DLD1 (cell line): ENCODE data around the gene KCNK10.

ENCODE experiments used
- in situ Hi-C: cut with HindIII; loops from 2 replicates; pipeline ENCODE4 v1.10.0; 2017; ENCODE audit warnings: low sequenced_read_pairs

KCNK10 gene

GRCh38 chr14:88323086-88323522, at the start of gene KCNK10:
TSS of gene KCNK10 (minus strand) at chr14:88323269. CDS start at chr14:88322798, 471 bp downstream.
- in situ Hi-C loops: no loop called here

GRCh38 chr14:88369496-88369895, 46.4 kb upstream of the KCNK10 start:
- in situ Hi-C loops: no loop called here

GRCh38 chr14:88364710-88365413, 41.8 kb upstream of the KCNK10 start:
- in situ Hi-C loops: no loop called here

- in situ Hi-C loops: no loop called here
These were observed 40.6 kb upstream of the KCNK10 start for GRCh38 chr14:88363644-88364043.

GRCh38 chr14:88359500-88359899, 36.4 kb upstream of the KCNK10 start:
- in situ Hi-C loops: no loop called here

GRCh38 chr14:88354358-88354757, 31.3 kb upstream of the KCNK10 start:
- in situ Hi-C loops: no loop called here

- in situ Hi-C loops: no loop called here
These were observed 29.6 kb upstream of the KCNK10 start for GRCh38 chr14:88352698-88353097.

- in situ Hi-C loops: no loop called here
These were observed 29.1 kb upstream of the KCNK10 start for GRCh38 chr14:88351966-88352691.

- in situ Hi-C loops: no loop called here
These were observed 25.5 kb upstream of the KCNK10 start for GRCh38 chr14:88348546-88348945.

GRCh38 chr14:88346048-88346639, 23.1 kb upstream of the KCNK10 start:
- in situ Hi-C loops: no loop called here

GRCh38 chr14:88342980-88343379, 19.9 kb upstream of the KCNK10 start:
- in situ Hi-C loops: no loop called here

- in situ Hi-C loops: no loop called here
These were observed 17.3 kb upstream of the KCNK10 start for GRCh38 chr14:88340357-88340756.

GRCh38 chr14:88333036-88333435, 10.0 kb upstream of the KCNK10 start:
- in situ Hi-C loops: no loop called here

- in situ Hi-C loops: no loop called here
These were observed 4.4 kb upstream of the KCNK10 start for GRCh38 chr14:88327497-88327896.

- in situ Hi-C loops: no loop called here
These were observed 3.5 kb upstream of the KCNK10 start for GRCh38 chr14:88326352-88327103.

GRCh38 chr14:88325883-88326282, 2.8 kb upstream of the KCNK10 start:
- in situ Hi-C loops: no loop called here

- in situ Hi-C loops: no loop called here
These were observed 1.9 kb upstream of the KCNK10 start for GRCh38 chr14:88324930-88325329.

GRCh38 chr14:88324491-88324890, 1.4 kb upstream of the KCNK10 start:
- in situ Hi-C loops: no loop called here

- in situ Hi-C loops: no loop called here
These were observed 592 bp upstream of the KCNK10 start for GRCh38 chr14:88323523-88324199.

- in situ Hi-C loops: no loop called here
These were observed 474 bp downstream of the KCNK10 start for GRCh38 chr14:88322504-88323085.
